Lower lobe of right lung (tissue), 2 donors: ENCODE results near the gene ANKRD26. TPM values are rescaled to one million over a fixed set of nuclear protein-coding genes. Genes with fewer than 3 reads are reported as not detected.

Experiments
- ATAC-seq, 2 donors: fragments of 200-7000 bp; cut with Tn5 transposase; one replicate each; pipeline ENCODE4 v1.9.1; 2020 to 2022; ENCODE audit warnings: mild to moderate bottlenecking in 2 of 2, moderate library complexity in 2 of 2
- DNase-seq: peaks from one replicate; pipeline ENCODE4 v3.0.0-alpha.2; 2020
- H3K27ac ChIP-seq: fragments of 200-600 bp; one replicate; pipeline ENCODE4 v1.8.0; 2022
- H3K27me3 ChIP-seq: fragments of 200-600 bp; one replicate; pipeline ENCODE4 v1.8.0; 2022; ENCODE audit warnings: low read depth
- H3K36me3 ChIP-seq: fragments of 200-600 bp; one replicate; pipeline ENCODE4 v1.8.0; 2022; ENCODE audit warnings: mild to moderate bottlenecking
- H3K4me1 ChIP-seq: fragments of 200-600 bp; one replicate; pipeline ENCODE4 v1.8.0; 2022
- H3K4me3 ChIP-seq: fragments of 200-600 bp; one replicate; pipeline ENCODE4 v1.8.0; 2022; ENCODE audit warnings: mild to moderate bottlenecking
- H3K9me3 ChIP-seq: fragments of 200-600 bp; one replicate; pipeline ENCODE4 v1.8.0; 2022
- CTCF ChIP-seq: fragments of 200-600 bp; IDR thresholded peaks from one replicate; pipeline ENCODE4 v1.8.0; 2022; ENCODE audit warnings: antibody characterized with exemption, mild to moderate bottlenecking
- intact Hi-C: fragments of 100-400 bp; cut with DNase I; formaldehyde crosslinking; loops from one replicate; pipeline ENCODE4 v1.11.0; 2022
- total RNA-seq: library from RNA; stranded (reverse); fragmentation: NEBNext Ultra II Directional; extraction: Animal tissue kit (Norgen Biotek cat#: 25700); gene quantifications from one replicate; pipeline ENCODE4 v1.2.1, GENCODE V29; 2021
- donor health status: DM: no; HTN: yes; CAD: no; lungs with severe emphysema.

ANKRD26 gene
- total RNA-seq, 1 donor from 2014 or later = 7.5 TPM

- ATAC-seq = no peak
- DNase-seq = no peak
- H3K27ac ChIP-seq = no peak overlapping the region
- H3K4me1 ChIP-seq = no peaks in the 10 kb centered on the region
- H3K9me3 ChIP-seq = no peaks in the 10 kb centered on the region
- intact Hi-C loops = no loop called here
- H3K4me3 ChIP-seq = no peak overlapping the region
- TF ChIP-seq CTCF = no peak
- peaks cover 89% of the 10 kb centered on the region for H3K36me3 ChIP-seq
- H3K27me3 ChIP-seq = no peaks in the 10 kb centered on the region
Observed at GRCh38 chr10:27134371-27134770, 34.1 kb upstream of the ANKRD26 start.

GRCh38 chr10:27108165-27108564, 7.9 kb upstream of the ANKRD26 start:
- intact Hi-C loops = no loop called here
- H3K4me3 ChIP-seq = no peak overlapping the region
- no peaks in the 10 kb centered on the region for H3K4me1 ChIP-seq
- no peaks in the 10 kb centered on the region for H3K27me3 ChIP-seq
- no peak overlapping the region for H3K27ac ChIP-seq
- no peaks in the 10 kb centered on the region for H3K9me3 ChIP-seq
- H3K36me3 ChIP-seq = peaks cover 59% of the 10 kb centered on the region
- DNase-seq (no peak), ATAC-seq (no peak)
- TF ChIP-seq CTCF = no peak

GRCh38 chr10:27104919-27105318, 4.6 kb upstream of the ANKRD26 start:
- no peak overlapping the region for H3K27ac ChIP-seq
- TF ChIP-seq CTCF = no peak
- no peaks in the 10 kb centered on the region for H3K27me3 ChIP-seq
- H3K4me1 ChIP-seq = peaks cover 7% of the 10 kb centered on the region
- peaks cover 26% of the 10 kb centered on the region for H3K36me3 ChIP-seq
- H3K9me3 ChIP-seq = no peaks in the 10 kb centered on the region
- ATAC-seq (no peak), DNase-seq (no peak)
- no peak overlapping the region for H3K4me3 ChIP-seq
- intact Hi-C loops = no loop called here

- no peak for TF ChIP-seq CTCF
- H3K4me3 ChIP-seq = peak overlapping the region; percentile 86
- H3K4me1 ChIP-seq = peaks cover 17% of the 10 kb centered on the region
- H3K9me3 ChIP-seq = no peaks in the 10 kb centered on the region
- no peaks in the 10 kb centered on the region for H3K27me3 ChIP-seq
- intact Hi-C loops = no loop called here
- peak overlapping the region; percentile 89 for H3K27ac ChIP-seq
- peaks cover 6% of the 10 kb centered on the region for H3K36me3 ChIP-seq
- ATAC-seq (peak; percentile 3 to 32), DNase-seq (no peak)
Observed at GRCh38 chr10:27100813-27101347, 586 bp upstream of the ANKRD26 start.

GRCh38 chr10:27099448-27099847, 846 bp downstream of the ANKRD26 start:
- intact Hi-C loops = no loop called here
- Histone ChIP-seq H3K36me3 (no peaks in the 10 kb centered on the region), H3K4me1 (peaks cover 17% of the 10 kb centered on the region), H3K27me3 (no peaks in the 10 kb centered on the region), H3K9me3 (no peaks in the 10 kb centered on the region), H3K27ac (peak overlapping the region; percentile 89), H3K4me3 (peak overlapping the region; percentile 86)
- DNase-seq = no peak
- TF ChIP-seq CTCF = no peak
- ATAC-seq = no peak
